VCaP (cell line): Measurements from ENCODE around the gene P3H3.

Experiments used
- H3K27ac ChIP-seq: fragments of 450-650 bp; 2 replicates; pipeline ENCODE4 v1.5.1; 2017
- TF ChIP-seq, protein P1 (sequence below): fragments of 450-650 bp; conservative IDR thresholded peaks from 2 replicates; pipeline ENCODE4 v1.5.1; 2017; ENCODE audit warnings: mild to moderate bottlenecking, moderate library complexity

P3H3 gene

DNA sequence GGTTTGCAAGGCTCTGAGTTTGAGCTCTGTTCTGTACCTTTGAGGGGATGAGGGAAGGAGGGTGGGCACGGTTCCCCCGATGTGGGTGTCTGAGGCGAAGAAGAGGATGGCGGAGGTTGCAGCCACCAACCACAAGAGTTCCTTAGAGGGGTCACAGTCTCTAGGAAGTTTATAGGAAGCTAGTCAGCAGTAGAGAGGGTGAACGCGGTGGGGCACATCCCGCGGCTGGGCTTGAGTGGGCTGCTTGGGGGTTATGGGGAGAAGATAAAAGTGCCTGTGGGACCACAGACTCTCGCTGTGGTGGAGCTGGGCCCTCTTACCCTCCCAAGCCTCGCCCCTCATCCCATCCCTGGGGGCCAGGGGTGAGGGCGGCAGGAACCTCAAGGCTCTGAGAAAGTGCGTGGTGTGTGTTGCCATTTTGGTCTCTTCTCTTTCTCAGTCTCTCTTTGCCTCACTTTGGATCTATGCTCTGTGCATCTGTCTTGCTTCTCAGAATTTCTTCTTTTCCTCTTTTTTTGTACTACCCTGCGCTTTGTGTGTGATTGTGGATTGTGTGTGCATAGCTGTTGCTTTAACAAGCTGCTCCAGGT lies 36.2 kb upstream of the P3H3 start:
- TF ChIP-seq, protein P1, sequence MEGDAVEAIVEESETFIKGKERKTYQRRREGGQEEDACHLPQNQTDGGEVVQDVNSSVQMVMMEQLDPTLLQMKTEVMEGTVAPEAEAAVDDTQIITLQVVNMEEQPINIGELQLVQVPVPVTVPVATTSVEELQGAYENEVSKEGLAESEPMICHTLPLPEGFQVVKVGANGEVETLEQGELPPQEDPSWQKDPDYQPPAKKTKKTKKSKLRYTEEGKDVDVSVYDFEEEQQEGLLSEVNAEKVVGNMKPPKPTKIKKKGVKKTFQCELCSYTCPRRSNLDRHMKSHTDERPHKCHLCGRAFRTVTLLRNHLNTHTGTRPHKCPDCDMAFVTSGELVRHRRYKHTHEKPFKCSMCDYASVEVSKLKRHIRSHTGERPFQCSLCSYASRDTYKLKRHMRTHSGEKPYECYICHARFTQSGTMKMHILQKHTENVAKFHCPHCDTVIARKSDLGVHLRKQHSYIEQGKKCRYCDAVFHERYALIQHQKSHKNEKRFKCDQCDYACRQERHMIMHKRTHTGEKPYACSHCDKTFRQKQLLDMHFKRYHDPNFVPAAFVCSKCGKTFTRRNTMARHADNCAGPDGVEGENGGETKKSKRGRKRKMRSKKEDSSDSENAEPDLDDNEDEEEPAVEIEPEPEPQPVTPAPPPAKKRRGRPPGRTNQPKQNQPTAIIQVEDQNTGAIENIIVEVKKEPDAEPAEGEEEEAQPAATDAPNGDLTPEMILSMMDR: no peak
- H3K27ac ChIP-seq: no peak overlapping the region

DNA sequence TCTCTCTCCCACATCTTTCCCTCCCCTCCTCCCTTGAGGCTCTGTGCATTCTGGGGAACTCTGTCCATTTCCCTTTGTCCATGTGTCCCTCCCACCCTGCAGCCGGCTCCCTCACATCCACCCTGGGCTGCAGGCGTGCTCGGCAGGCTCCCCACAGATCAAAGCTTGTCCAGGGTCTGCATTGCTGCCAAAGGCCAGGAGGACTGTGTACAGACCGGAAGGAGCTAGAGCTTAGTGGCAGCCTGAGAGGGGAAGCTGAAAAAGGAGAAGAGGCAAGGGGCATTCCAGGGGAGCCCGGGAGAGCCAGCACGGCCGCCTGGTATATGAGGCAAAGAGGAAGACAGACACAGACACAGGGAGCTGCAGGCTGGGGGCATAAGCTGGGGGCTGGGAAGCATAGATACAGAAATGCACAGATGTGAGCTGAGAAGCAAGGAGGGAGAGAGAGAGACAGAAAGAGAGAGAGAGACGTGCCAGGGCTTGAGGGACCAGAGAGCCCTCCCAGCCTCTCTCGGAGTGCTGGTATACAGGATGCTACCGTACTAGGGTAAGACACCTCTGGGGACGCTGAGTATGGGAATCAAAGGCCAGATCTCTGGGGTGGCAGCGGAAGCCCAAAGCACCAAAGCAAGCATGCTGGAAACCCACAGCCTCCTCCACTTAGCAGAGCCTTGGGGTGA lies 35.5 kb upstream of the P3H3 start:
- TF ChIP-seq, protein P1: no peak
- no peak overlapping the region for H3K27ac ChIP-seq

DNA sequence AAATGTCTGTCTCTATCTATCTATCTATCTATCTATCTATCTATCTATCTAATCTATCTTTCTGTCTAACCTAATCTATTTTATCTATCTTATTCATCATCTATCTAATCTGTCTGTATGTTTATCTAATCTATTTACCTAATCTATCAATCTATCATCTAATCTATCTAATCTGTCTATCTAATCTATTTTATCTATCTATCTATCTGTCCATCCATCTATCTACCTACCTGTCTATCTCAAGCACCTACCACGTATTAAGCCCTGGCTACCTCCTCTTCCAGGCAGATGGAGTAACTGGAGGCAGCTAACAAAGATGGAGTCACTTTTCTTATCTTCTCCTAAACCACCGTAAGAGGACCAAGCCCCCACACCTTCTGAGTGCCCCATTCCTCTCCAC lies 33.1 kb upstream of the P3H3 start:
- H3K27ac ChIP-seq: no peak overlapping the region
- TF ChIP-seq, protein P1: no peak

DNA sequence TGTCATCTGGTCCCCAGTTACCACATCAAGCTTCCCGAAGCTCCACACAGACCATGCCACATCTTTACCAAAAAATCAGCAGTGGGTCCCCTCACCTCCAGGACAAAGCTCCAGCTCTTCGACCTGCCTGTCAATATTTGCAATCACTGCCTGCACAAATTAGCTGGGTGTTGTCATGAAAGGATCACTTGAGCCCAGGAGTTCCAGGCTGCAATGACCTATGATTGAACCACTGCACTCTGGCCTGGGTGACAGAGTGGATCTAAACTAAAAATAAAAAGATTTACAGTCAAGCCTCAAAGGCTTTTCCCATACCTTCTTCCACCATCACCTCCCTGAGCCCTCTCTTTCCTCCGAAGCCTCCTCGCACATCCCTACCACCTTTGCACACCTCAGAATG lies 31.6 kb upstream of the P3H3 start:
- no peak overlapping the region for H3K27ac ChIP-seq
- TF ChIP-seq, protein P1: no peak

DNA sequence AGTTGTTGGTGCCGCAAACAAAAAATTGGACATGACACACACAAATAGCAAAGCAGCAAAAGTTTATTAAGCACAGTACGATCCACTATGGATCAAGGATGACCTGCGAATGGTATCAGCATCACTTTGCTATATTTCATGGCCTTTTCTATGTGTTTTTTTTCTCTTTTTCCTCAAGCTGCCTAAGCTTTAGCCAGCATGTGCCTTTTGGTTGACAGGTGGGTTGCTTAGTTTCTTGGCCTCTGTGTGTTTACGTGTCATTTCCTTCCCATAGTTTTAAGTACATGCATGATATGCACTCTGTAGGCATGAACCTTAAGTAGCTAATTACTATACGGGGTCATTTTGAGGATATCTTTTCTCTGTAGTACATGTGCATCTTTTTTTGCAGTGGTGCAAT lies 29.1 kb upstream of the P3H3 start:
- TF ChIP-seq, protein P1: no peak
- H3K27ac ChIP-seq: no peak overlapping the region

DNA sequence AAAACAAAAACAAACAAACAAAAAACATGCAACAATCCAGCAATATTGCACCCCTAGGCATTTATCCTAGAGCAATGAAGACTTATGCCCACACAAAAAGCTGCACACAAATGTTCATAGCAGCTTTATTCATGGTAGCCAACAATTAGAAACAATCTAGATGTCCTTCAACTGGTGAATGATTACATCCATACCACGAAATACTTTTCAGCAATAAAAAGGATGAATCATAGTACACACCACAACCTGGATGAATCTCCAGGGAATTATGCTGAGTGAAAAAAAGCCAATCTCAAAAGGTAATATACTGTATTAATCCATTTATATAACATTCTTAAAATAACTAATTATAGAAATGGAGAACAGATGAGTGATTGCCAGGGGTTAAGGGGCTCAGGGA lies 21.0 kb upstream of the P3H3 start:
- no peak overlapping the region for H3K27ac ChIP-seq
- TF ChIP-seq, protein P1: no peak

DNA sequence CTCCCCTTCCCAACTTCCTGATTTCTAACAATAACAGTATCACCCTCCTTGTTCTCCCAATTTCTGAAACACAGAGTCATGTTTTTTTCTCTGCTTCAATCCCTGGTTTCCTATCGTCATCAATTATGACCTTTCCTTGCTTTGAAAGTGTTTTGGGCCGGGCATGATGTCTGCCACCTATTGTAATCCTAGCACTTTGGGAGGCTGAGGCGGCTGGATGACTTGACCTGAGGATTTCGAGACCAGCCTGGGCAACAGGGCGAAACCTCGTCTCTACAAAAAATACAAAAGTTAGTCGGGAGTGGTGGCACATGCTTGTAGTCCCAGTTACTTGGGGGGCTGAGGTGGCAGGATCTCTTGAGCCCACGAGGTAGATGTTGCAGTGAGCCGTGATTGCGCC lies 19.2 kb upstream of the P3H3 start:
- no peak overlapping the region for H3K27ac ChIP-seq
- TF ChIP-seq, protein P1: no peak
